HepG2 (cell line): Measurements from ENCODE around the gene WDR62. TPM values are rescaled to one million over a fixed set of nuclear protein-coding genes. Genes with fewer than 3 reads are reported as not detected.
A peak's percentile ranks its signal among the peaks of the same experiment; 100 is the strongest.

Experiments used
- ARHGAP35 ChIP-seq: sonication (generic); formaldehyde crosslinking; IDR thresholded peaks from 2 replicates; pipeline ENCODE4 v1.9.0; 2022; ENCODE audit warnings: mild to moderate bottlenecking, inconsistent platforms, moderate library complexity, missing genetic modification reagents, borderline replicate concordance
- DZIP1 ChIP-seq: sonication (generic); formaldehyde crosslinking; IDR thresholded peaks from 2 replicates; pipeline ENCODE4 v1.5.0; 2020; ENCODE audit warnings: mild to moderate bottlenecking, missing genetic modification reagents
- HES4 ChIP-seq: sonication (generic); formaldehyde crosslinking; IDR thresholded peaks from 2 replicates; pipeline ENCODE4 v1.9.0; 2021; ENCODE audit warnings: mild to moderate bottlenecking, missing genetic modification reagents, borderline replicate concordance
- HIVEP1 ChIP-seq: sonication (generic); formaldehyde crosslinking; IDR thresholded peaks from 2 replicates; pipeline ENCODE4 v1.4.0; 2020; ENCODE audit warnings: mild to moderate bottlenecking, missing genetic modification reagents
- KMT2B ChIP-seq: IDR thresholded peaks from 2 replicates; pipeline ENCODE4 v1.6.1; 2016; ENCODE audit warnings: missing genetic modification reagents, missing compliant biosample characterization
- MAFK ChIP-seq, 2 experiments: IDR thresholded peaks in 1 of 2; conservative IDR thresholded peaks in 1 of 2; 2 replicates each; pipeline ENCODE4 v1.6.1; 2011; ENCODE audit warnings: improper control_type of control experiment in 2 of 2, low read length in 2 of 2
- MZF1 ChIP-seq: sonication (generic); formaldehyde crosslinking; IDR thresholded peaks from 2 replicates; pipeline ENCODE4 v1.8.1; 2023; ENCODE audit warnings: mild to moderate bottlenecking, missing genetic modification reagents, borderline replicate concordance
- PAWR ChIP-seq: sonication (generic); formaldehyde crosslinking; IDR thresholded peaks from 2 replicates; pipeline ENCODE4 v1.4.0; 2020; ENCODE audit warnings: missing genetic modification reagents, mild to moderate bottlenecking, borderline replicate concordance
- RXRA ChIP-seq: sonication (generic); formaldehyde crosslinking; IDR thresholded peaks from 2 replicates; pipeline ENCODE4 v1.5.1; 2020; ENCODE audit warnings: missing genetic modification reagents
- TBL1XR1 ChIP-seq: fragments of 150-350 bp; IDR thresholded peaks from 2 replicates; pipeline ENCODE4 v1.6.1; 2014; ENCODE audit warnings: borderline replicate concordance, low read length; ENCODE audit not compliant: partially characterized antibody
- THYN1 ChIP-seq: sonication (generic); formaldehyde crosslinking; IDR thresholded peaks from 2 replicates; pipeline ENCODE4 v1.8.1; 2023; ENCODE audit warnings: low read depth, mild to moderate bottlenecking, moderate library complexity, missing genetic modification reagents, borderline replicate concordance
- YY1 ChIP-seq: IDR thresholded peaks from 2 replicates; pipeline ENCODE4 v1.6.1; 2011; ENCODE audit warnings: low read length, low read depth, moderate library complexity, mild to moderate bottlenecking; ENCODE audit not compliant: insufficient read depth, insufficient replicate concordance
- ZNF230 ChIP-seq: sonication (generic); formaldehyde crosslinking; IDR thresholded peaks from 2 replicates; pipeline ENCODE4 v1.4.0; 2020; ENCODE audit warnings: mild to moderate bottlenecking, missing genetic modification reagents
- ZNF280B ChIP-seq: sonication (generic); formaldehyde crosslinking; IDR thresholded peaks from 2 replicates; pipeline ENCODE4 v1.5.0; 2020; ENCODE audit warnings: missing genetic modification reagents, mild to moderate bottlenecking, borderline replicate concordance
- ZNF543 ChIP-seq: sonication (generic); formaldehyde crosslinking; IDR thresholded peaks from 2 replicates; pipeline ENCODE4 v1.4.0; 2020; ENCODE audit warnings: mild to moderate bottlenecking, missing genetic modification reagents
- ZNF549 ChIP-seq: sonication (generic); formaldehyde crosslinking; IDR thresholded peaks from 2 replicates; pipeline ENCODE4 v1.5.0; 2020; ENCODE audit warnings: missing genetic modification reagents
- ZNF552 ChIP-seq: sonication (generic); formaldehyde crosslinking; IDR thresholded peaks from 2 replicates; pipeline ENCODE4 v1.9.0; 2022; ENCODE audit warnings: missing genetic modification reagents, mild to moderate bottlenecking, borderline replicate concordance
- ZNF691 ChIP-seq: sonication (generic); formaldehyde crosslinking; IDR thresholded peaks from 2 replicates; pipeline ENCODE4 v1.4.0; 2020; ENCODE audit warnings: missing genetic modification reagents, low read depth, mild to moderate bottlenecking, borderline replicate concordance
- ZNF747 ChIP-seq: sonication (generic); formaldehyde crosslinking; IDR thresholded peaks from 2 replicates; pipeline ENCODE4 v1.8.1; 2023; ENCODE audit warnings: missing genetic modification reagents, mild to moderate bottlenecking, borderline replicate concordance
- ZNF800 ChIP-seq: sonication (generic); formaldehyde crosslinking; IDR thresholded peaks from 2 replicates; pipeline ENCODE4 v1.4.0; 2020; ENCODE audit warnings: missing genetic modification reagents
- polyA plus RNA-seq, 8 experiments: library from polyadenylated mRNA; depleted of rRNA in 3 of 8; stranded (reverse) in 7 of 8; unstranded in 1 of 8; fragments of >200 nt; fragmentation: Illumina TruSeq in 4 of 8; extraction: Trizol in 4 of 8; gene quantifications; 2 replicates each; pipeline versions ENCODE4 v1.2.1 to v1.2.3, GENCODE V29; 2011 to 2016; ENCODE audit warnings: low read depth in 4 of 8, missing spikeins in 1 of 8, mixed read lengths in 1 of 8; ENCODE audit not compliant: insufficient read depth in 1 of 8
- total RNA-seq, 5 experiments: library from RNA; depleted of rRNA; stranded (reverse); fragments of >200 nt; fragmentation: Illumina TruSeq; extraction: Trizol; gene quantifications; 2 replicates each; pipeline ENCODE4 v1.2.3, GENCODE V29; 2016; ENCODE audit warnings: low read depth in 1 of 5

WDR62 gene
- total and polyA plus RNA-seq, 2 of the 13 experiments (the other 11 are each of a cell fraction or from before 2014, with no cell fraction given) = 5.8 to 12.5 TPM

GRCh38 chr19:36054119-36054732 is 471 bp upstream of the WDR62 start, which contains the start of gene THAP8 (continued):
- TF ChIP-seq TBL1XR1 (peak; percentile 16), RXRA (peak; percentile 76), ZNF747 (0 out of 2 replicates have a peak, but pooled peaks have one; percentile 32), MAFK (conservative IDR thresholded peaks at IDR 0.05 in 1 of 2, IDR thresholded peaks at IDR 0.05 in 1 of 2; ENCODE audit: low read length in 2 of 2) (peak; percentile 31 to 54; a peak in 2 of 4 replicates), ZNF280B (CRISPR knock-in tag) (peak; percentile 55; the same call in 1 of the 2 replicates), ZNF691 (CRISPR knock-in tag) (no peak; the same call in 1 of the 2 replicates), HIVEP1 (CRISPR knock-in tag) (peak; percentile 40), DZIP1 (CRISPR knock-in tag) (peak; percentile 80), THYN1 (CRISPR knock-in tag) (no peak), ARHGAP35 (CRISPR knock-in tag) (peak; percentile 39; the same call in 1 of the 2 replicates), MZF1 (CRISPR knock-in tag) (0 out of 2 replicates have a peak, but pooled peaks have one; percentile 53), ZNF552 (CRISPR knock-in tag) (peak; percentile 89), YY1 (peak; percentile 28), ZNF800 (CRISPR knock-in tag) (peak; percentile 75; the same call in 1 of the 2 replicates), KMT2B (CRISPR knock-in tag) (peak; percentile 53; the same call in 1 of the 2 replicates), HES4 (CRISPR knock-in tag) (peak; percentile 71; the same call in 1 of the 2 replicates), ZNF549 (CRISPR knock-in tag) (no peak), ZNF230 (CRISPR knock-in tag) (no peak; the same call in 1 of the 2 replicates), ZNF543 (CRISPR knock-in tag) (peak; percentile 71), PAWR (no peak)
